HEK293 (cell line): ENCODE results near the gene CABP7.

ENCODE experiments used
- CTCF ChIA-PET: fragments of 350-600 bp; formaldehyde crosslinking; extraction: SDS; loops from one replicate; lab custom pipeline; 2021; ENCODE audit warnings: antibody characterized with exemption; lab: Yijun Ruan, JAX
- POLR2A ChIA-PET: fragments of 300-600 bp; formaldehyde crosslinking; extraction: SDS; loops from one replicate; lab custom pipeline; 2020; ENCODE audit warnings: antibody characterized with exemption, inconsistent platforms; lab: Yijun Ruan, JAX
- H3K27ac ChIP-seq: fragments of 200-500 bp; sonication (Bioruptor generic); 2 replicates; pipeline ENCODE4 v1.5.1; 2014; ENCODE audit warnings: low read depth, low read length, control low read depth, inconsistent platforms; ENCODE audit errors: extremely low read depth
- H3K36me3 ChIP-seq, 2 experiments: fragments of 200-500 bp in 1 of 2; sonication (Bioruptor generic) in 1 of 2; 1 replicate in 1 of 2; 2 replicates in 1 of 2; pipeline ENCODE4 v1.5.1; 2014 to 2017; ENCODE audit warnings: inconsistent platforms in 2 of 2, low read length in 2 of 2; ENCODE audit not compliant: control insufficient read depth in 2 of 2, insufficient read depth in 1 of 2
- H3K4me1 ChIP-seq: fragments of 200-500 bp; sonication (Bioruptor generic); 2 replicates; pipeline ENCODE4 v1.5.1; 2014; ENCODE audit warnings: mild to moderate bottlenecking, low read length, inconsistent platforms; ENCODE audit not compliant: control insufficient read depth, insufficient read depth
- H3K4me3 ChIP-seq: 2 replicates; pipeline ENCODE4 v1.5.1; 2011; ENCODE audit warnings: low read depth, mild to moderate bottlenecking, control low read depth, low read length, moderate library complexity
- H3K9me3 ChIP-seq: fragments of 200-500 bp; sonication (Bioruptor generic); 2 replicates; pipeline ENCODE4 v1.5.1; 2014; ENCODE audit warnings: low read depth, low read length, inconsistent platforms; ENCODE audit not compliant: control insufficient read depth, insufficient read depth
- FEZF1 ChIP-seq: fragments of 450-650 bp; formaldehyde crosslinking; IDR thresholded peaks from 2 replicates; pipeline ENCODE4 v1.5.1; 2016; ENCODE audit warnings: missing biosample characterization, missing genetic modification characterization
- KLF10 ChIP-seq: fragments of 450-650 bp; IDR thresholded peaks from 2 replicates; pipeline ENCODE4 v1.5.1; 2018; ENCODE audit warnings: missing biosample characterization, mild to moderate bottlenecking, missing genetic modification characterization
- ZBTB48 ChIP-seq: fragments of 450-650 bp; formaldehyde crosslinking; IDR thresholded peaks from 2 replicates; pipeline ENCODE4 v1.5.1; 2016; ENCODE audit warnings: missing biosample characterization, missing genetic modification characterization
- ZFP69B ChIP-seq: fragments of 450-650 bp; formaldehyde crosslinking; IDR thresholded peaks from 2 replicates; pipeline ENCODE4 v1.5.1; 2016; ENCODE audit warnings: missing biosample characterization, missing genetic modification characterization
- ZIC2 ChIP-seq: fragments of 450-650 bp; formaldehyde crosslinking; IDR thresholded peaks from 2 replicates; pipeline ENCODE4 v1.5.1; 2016; ENCODE audit warnings: missing biosample characterization, missing genetic modification characterization
- ZNF155 ChIP-seq: fragments of 450-650 bp; formaldehyde crosslinking; IDR thresholded peaks from 2 replicates; pipeline ENCODE4 v1.5.1; 2016; ENCODE audit warnings: missing biosample characterization, missing genetic modification characterization
- ZNF184 ChIP-seq: fragments of 450-650 bp; IDR thresholded peaks from 2 replicates; pipeline ENCODE4 v1.5.1; 2018; ENCODE audit warnings: missing biosample characterization, mild to moderate bottlenecking, missing genetic modification characterization
- ZNF335 ChIP-seq: fragments of 450-650 bp; formaldehyde crosslinking; conservative IDR thresholded peaks from 2 replicates; pipeline ENCODE4 v1.5.1; 2016; ENCODE audit warnings: missing biosample characterization, missing genetic modification characterization
- ZNF404 ChIP-seq: fragments of 450-650 bp; formaldehyde crosslinking; IDR thresholded peaks from 2 replicates; pipeline ENCODE4 v1.5.1; 2017; ENCODE audit warnings: missing biosample characterization, missing genetic modification characterization
- ZNF473 ChIP-seq: fragments of 450-650 bp; formaldehyde crosslinking; IDR thresholded peaks from 2 replicates; pipeline ENCODE4 v1.5.1; 2017; ENCODE audit warnings: missing biosample characterization, missing genetic modification characterization
- ZNF501 ChIP-seq: fragments of 450-650 bp; formaldehyde crosslinking; IDR thresholded peaks from 2 replicates; pipeline ENCODE4 v1.5.1; 2016; ENCODE audit warnings: missing biosample characterization, missing genetic modification characterization
- ZNF600 ChIP-seq: fragments of 450-650 bp; formaldehyde crosslinking; IDR thresholded peaks from 2 replicates; pipeline ENCODE4 v1.5.1; 2016; ENCODE audit warnings: missing biosample characterization, missing genetic modification characterization
- ZNF791 ChIP-seq: fragments of 450-650 bp; formaldehyde crosslinking; IDR thresholded peaks from 2 replicates; pipeline ENCODE4 v1.5.1; 2016; ENCODE audit warnings: missing biosample characterization, missing genetic modification characterization
- ZNF837 ChIP-seq: fragments of 450-650 bp; formaldehyde crosslinking; IDR thresholded peaks from 2 replicates; pipeline ENCODE4 v1.5.1; 2016; ENCODE audit warnings: missing biosample characterization, missing genetic modification characterization
- ZSCAN30 ChIP-seq: fragments of 450-650 bp; IDR thresholded peaks from 2 replicates; pipeline ENCODE4 v1.5.1; 2018; ENCODE audit warnings: missing biosample characterization, mild to moderate bottlenecking, missing genetic modification characterization, moderate library complexity
- TF ChIP-seq, protein P1 (sequence below): fragments of 450-650 bp; formaldehyde crosslinking; IDR thresholded peaks from 2 replicates; pipeline ENCODE4 v1.5.1; 2016; ENCODE audit warnings: missing biosample characterization, missing genetic modification characterization
- TF ChIP-seq, protein P2 (sequence below): fragments of 450-650 bp; IDR thresholded peaks from 2 replicates; pipeline ENCODE4 v1.5.1; 2018; ENCODE audit warnings: missing biosample characterization, mild to moderate bottlenecking, missing genetic modification characterization
- TF ChIP-seq, protein P3 (sequence below): fragments of 450-650 bp; formaldehyde crosslinking; IDR thresholded peaks from 2 replicates; pipeline ENCODE4 v1.5.1; 2016; ENCODE audit warnings: missing biosample characterization, missing genetic modification characterization
- TF ChIP-seq, protein P4 (sequence below): fragments of 450-650 bp; formaldehyde crosslinking; IDR thresholded peaks from 2 replicates; pipeline ENCODE4 v1.5.1; 2016; ENCODE audit warnings: missing biosample characterization, missing genetic modification characterization
- TF ChIP-seq, protein P5 (sequence below): fragments of 450-650 bp; formaldehyde crosslinking; IDR thresholded peaks from 2 replicates; pipeline ENCODE4 v1.5.1; 2016; ENCODE audit warnings: missing biosample characterization, missing genetic modification characterization
- TF ChIP-seq, protein P6 (sequence below): fragments of 450-650 bp; formaldehyde crosslinking; IDR thresholded peaks from 2 replicates; pipeline ENCODE4 v1.5.1; 2016; ENCODE audit warnings: missing biosample characterization, missing genetic modification characterization
- TF ChIP-seq, protein P7 (sequence below): fragments of 450-650 bp; formaldehyde crosslinking; optimal IDR thresholded peaks from 2 replicates; pipeline ENCODE3; 2016; ENCODE audit warnings: missing biosample characterization, mild to moderate bottlenecking, missing genetic modification characterization

The CABP7 gene

DNA sequence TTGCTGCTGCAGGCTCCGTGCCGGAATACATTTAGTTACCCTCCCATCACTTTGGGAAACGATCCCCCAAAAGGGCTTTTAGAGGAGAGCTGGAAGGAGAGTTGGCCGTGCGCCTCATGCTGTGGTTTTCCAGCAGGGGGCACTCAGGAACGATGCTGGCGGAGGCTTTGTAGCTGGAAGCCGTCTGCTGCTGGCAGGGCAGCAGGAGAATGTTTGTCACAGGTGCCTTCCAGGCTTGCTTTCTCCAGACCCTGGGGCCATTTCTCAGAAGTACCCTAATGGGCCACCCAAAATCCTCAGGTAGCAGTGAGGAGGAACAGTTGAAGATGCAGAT, 30.0 kb upstream of the CABP7 start (continued):
- no peak for TF ChIP-seq FEZF1 (tag by site-specific recombination)
- TF ChIP-seq, protein P1, sequence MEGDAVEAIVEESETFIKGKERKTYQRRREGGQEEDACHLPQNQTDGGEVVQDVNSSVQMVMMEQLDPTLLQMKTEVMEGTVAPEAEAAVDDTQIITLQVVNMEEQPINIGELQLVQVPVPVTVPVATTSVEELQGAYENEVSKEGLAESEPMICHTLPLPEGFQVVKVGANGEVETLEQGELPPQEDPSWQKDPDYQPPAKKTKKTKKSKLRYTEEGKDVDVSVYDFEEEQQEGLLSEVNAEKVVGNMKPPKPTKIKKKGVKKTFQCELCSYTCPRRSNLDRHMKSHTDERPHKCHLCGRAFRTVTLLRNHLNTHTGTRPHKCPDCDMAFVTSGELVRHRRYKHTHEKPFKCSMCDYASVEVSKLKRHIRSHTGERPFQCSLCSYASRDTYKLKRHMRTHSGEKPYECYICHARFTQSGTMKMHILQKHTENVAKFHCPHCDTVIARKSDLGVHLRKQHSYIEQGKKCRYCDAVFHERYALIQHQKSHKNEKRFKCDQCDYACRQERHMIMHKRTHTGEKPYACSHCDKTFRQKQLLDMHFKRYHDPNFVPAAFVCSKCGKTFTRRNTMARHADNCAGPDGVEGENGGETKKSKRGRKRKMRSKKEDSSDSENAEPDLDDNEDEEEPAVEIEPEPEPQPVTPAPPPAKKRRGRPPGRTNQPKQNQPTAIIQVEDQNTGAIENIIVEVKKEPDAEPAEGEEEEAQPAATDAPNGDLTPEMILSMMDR: peak; percentile 89
- no peak for TF ChIP-seq ZNF155 (tag by site-specific recombination)
- peak; percentile 68 for TF ChIP-seq ZIC2 (tag by site-specific recombination)
- no peak for TF ChIP-seq ZNF837 (tag by site-specific recombination)
- TF ChIP-seq ZSCAN30: peak; percentile 89
- TF ChIP-seq, protein P2, sequence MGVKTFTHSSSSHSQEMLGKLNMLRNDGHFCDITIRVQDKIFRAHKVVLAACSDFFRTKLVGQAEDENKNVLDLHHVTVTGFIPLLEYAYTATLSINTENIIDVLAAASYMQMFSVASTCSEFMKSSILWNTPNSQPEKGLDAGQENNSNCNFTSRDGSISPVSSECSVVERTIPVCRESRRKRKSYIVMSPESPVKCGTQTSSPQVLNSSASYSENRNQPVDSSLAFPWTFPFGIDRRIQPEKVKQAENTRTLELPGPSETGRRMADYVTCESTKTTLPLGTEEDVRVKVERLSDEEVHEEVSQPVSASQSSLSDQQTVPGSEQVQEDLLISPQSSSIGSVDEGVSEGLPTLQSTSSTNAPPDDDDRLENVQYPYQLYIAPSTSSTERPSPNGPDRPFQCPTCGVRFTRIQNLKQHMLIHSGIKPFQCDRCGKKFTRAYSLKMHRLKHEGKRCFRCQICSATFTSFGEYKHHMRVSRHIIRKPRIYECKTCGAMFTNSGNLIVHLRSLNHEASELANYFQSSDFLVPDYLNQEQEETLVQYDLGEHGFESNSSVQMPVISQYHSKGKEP (tag by site-specific recombination): no peak
- no peak for TF ChIP-seq ZNF404 (tag by site-specific recombination)

DNA sequence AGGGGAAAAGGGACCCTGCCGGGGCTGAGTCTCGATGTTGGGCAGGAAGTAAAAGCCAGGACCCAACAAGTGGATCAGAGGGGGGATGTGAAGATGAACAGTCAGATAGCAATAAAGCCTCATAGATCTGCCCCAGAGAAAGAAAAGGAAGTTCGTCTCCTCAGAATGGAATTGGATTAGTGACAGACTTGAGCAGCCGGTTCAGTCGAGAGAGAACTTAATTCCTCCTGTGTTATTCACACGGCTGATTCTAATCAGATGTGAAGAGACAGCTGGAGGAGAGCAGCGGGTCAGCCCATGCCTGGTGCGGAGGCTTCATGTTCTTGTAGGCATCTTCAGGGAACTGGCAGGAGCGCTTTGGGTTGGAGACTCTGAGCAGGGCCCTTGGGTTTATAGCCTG, 29.3 kb upstream of the CABP7 start:
- Histone ChIP-seq H3K4me1 (peaks cover 4% of the 10 kb centered on the region; the same call in 1 of the 2 replicates), H3K9me3 (no peaks in the 10 kb centered on the region), H3K27ac (no peak overlapping the region), H3K36me3 (peaks cover under 1 to 74% of the 10 kb centered on the region in 2 experiments; a peak in 2 of 3 replicates), H3K4me3 (no peak overlapping the region)
- CTCF ChIA-PET: interaction anchor here (0.6 to 4.0 kb wide), 21 partner anchors 11 to 398 kb away, joined by 3 to 43 read pairs (median 5); no protein-coding TSS in a partner anchor
- POLR2A ChIA-PET: interaction anchor here (1.7 kb wide), 1 partner anchor 11 kb away, joined by 7 read pairs; no protein-coding TSS in a partner anchor
- TF ChIP-seq ZNF791 (tag by site-specific recombination): no peak
- no peak for TF ChIP-seq ZNF501 (tag by site-specific recombination)
- TF ChIP-seq, protein P3, sequence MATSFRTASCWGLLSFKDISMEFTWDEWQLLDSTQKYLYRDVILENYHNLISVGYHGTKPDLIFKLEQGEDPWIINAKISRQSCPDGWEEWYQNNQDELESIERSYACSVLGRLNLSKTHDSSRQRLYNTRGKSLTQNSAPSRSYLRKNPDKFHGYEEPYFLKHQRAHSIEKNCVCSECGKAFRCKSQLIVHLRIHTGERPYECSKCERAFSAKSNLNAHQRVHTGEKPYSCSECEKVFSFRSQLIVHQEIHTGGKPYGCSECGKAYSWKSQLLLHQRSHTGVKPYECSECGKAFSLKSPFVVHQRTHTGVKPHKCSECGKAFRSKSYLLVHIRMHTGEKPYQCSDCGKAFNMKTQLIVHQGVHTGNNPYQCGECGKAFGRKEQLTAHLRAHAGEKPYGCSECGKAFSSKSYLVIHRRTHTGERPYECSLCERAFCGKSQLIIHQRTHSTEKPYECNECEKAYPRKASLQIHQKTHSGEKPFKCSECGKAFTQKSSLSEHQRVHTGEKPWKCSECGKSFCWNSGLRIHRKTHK (tag by site-specific recombination): no peak
- TF ChIP-seq, protein P4, sequence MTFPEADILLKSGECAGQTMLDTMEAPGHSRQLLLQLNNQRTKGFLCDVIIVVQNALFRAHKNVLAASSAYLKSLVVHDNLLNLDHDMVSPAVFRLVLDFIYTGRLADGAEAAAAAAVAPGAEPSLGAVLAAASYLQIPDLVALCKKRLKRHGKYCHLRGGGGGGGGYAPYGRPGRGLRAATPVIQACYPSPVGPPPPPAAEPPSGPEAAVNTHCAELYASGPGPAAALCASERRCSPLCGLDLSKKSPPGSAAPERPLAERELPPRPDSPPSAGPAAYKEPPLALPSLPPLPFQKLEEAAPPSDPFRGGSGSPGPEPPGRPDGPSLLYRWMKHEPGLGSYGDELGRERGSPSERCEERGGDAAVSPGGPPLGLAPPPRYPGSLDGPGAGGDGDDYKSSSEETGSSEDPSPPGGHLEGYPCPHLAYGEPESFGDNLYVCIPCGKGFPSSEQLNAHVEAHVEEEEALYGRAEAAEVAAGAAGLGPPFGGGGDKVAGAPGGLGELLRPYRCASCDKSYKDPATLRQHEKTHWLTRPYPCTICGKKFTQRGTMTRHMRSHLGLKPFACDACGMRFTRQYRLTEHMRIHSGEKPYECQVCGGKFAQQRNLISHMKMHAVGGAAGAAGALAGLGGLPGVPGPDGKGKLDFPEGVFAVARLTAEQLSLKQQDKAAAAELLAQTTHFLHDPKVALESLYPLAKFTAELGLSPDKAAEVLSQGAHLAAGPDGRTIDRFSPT: no peak
- no peak for TF ChIP-seq ZNF184 (tag by site-specific recombination)
- TF ChIP-seq ZNF473 (tag by site-specific recombination): no peak
- TF ChIP-seq, protein P5, sequence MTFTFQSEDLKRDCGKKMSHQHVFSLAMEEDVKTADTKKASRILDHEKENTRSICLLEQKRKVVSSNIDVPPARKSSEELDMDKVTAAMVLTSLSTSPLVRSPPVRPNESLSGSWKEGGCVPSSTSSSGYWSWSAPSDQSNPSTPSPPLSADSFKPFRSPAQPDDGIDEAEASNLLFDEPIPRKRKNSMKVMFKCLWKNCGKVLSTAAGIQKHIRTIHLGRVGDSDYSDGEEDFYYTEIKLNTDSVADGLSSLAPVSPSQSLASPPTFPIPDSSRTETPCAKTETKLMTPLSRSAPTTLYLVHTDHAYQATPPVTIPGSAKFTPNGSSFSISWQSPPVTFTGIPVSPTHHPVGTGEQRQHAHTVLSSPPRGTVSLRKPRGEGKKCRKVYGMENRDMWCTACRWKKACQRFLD (tag by site-specific recombination): no peak
- TF ChIP-seq KLF10: no peak
- no peak for TF ChIP-seq ZFP69B (tag by site-specific recombination)
- TF ChIP-seq ZBTB48 (tag by site-specific recombination): no peak
- TF ChIP-seq ZNF335 (tag by site-specific recombination): no peak
- TF ChIP-seq, protein P6, sequence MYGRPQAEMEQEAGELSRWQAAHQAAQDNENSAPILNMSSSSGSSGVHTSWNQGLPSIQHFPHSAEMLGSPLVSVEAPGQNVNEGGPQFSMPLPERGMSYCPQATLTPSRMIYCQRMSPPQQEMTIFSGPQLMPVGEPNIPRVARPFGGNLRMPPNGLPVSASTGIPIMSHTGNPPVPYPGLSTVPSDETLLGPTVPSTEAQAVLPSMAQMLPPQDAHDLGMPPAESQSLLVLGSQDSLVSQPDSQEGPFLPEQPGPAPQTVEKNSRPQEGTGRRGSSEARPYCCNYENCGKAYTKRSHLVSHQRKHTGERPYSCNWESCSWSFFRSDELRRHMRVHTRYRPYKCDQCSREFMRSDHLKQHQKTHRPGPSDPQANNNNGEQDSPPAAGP (tag by site-specific recombination): no peak
- TF ChIP-seq ZNF837 (tag by site-specific recombination): no peak
- TF ChIP-seq, protein P7, sequence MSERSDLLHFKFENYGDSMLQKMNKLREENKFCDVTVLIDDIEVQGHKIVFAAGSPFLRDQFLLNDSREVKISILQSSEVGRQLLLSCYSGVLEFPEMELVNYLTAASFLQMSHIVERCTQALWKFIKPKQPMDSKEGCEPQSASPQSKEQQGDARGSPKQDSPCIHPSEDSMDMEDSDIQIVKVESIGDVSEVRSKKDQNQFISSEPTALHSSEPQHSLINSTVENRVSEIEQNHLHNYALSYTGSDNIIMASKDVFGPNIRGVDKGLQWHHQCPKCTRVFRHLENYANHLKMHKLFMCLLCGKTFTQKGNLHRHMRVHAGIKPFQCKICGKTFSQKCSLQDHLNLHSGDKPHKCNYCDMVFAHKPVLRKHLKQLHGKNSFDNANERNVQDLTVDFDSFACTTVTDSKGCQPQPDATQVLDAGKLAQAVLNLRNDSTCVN (tag by site-specific recombination): no peak
- TF ChIP-seq ZNF600 (tag by site-specific recombination): no peak
